GM19467 (cell line): ENCODE data around the gene RANBP3.

Experiments used
- ATAC-seq: cut with Tn5 transposase; IDR thresholded peaks from one replicate; pipeline ENCODE4 v1.9.1; 2021; ENCODE audit warnings: mild to moderate bottlenecking, moderate library complexity; ENCODE audit not compliant: unreplicated experiment

RANBP3 gene

GRCh38 chr19:5907241-5907640 lies 70.7 kb downstream of the RANBP3 start:
- ATAC-seq, result no peak

GRCh38 chr19:5905114-5905778 lies 72.7 kb downstream of the RANBP3 start:
- no peak for ATAC-seq

GRCh38 chr19:5904352-5905113 lies 73.4 kb downstream of the RANBP3 start, which contains the start of gene VMAC:
Gene VMAC, plus strand, starts transcription at chr19:5904872. Its CDS starts 19 bp downstream, at chr19:5904891.
- peak; percentile 76 for ATAC-seq

- ATAC-seq, result peak; percentile 34
These were observed 74.2 kb downstream of the RANBP3 start, which contains the start of gene NDUFA11 for GRCh38 chr19:5903624-5904351. Gene NDUFA11, minus strand, starts transcription at chr19:5903790. Its CDS starts 82 bp downstream, at chr19:5903708.

GRCh38 chr19:5903056-5903623 lies 74.8 kb downstream of the RANBP3 start:
- no peak for ATAC-seq

- no peak for ATAC-seq
These were observed 77.0 kb downstream of the RANBP3 start for GRCh38 chr19:5900976-5901375.

GRCh38 chr19:5899728-5900526 lies 78.0 kb downstream of the RANBP3 start:
- ATAC-seq, result no peak

- no peak for ATAC-seq
These were observed 80.6 kb downstream of the RANBP3 start for GRCh38 chr19:5897189-5897969.

- no peak for ATAC-seq
These were observed 81.4 kb downstream of the RANBP3 start for GRCh38 chr19:5896365-5897076.

- no peak for ATAC-seq
These were observed 82.0 kb downstream of the RANBP3 start for GRCh38 chr19:5895890-5896289.

GRCh38 chr19:5895409-5895808 lies 82.5 kb downstream of the RANBP3 start:
- ATAC-seq, result no peak

GRCh38 chr19:5894704-5895349 lies 83.1 kb downstream of the RANBP3 start:
- ATAC-seq, result no peak

- ATAC-seq, result no peak
These were observed 83.8 kb downstream of the RANBP3 start for GRCh38 chr19:5893907-5894703.

GRCh38 chr19:5893296-5893903 lies 84.5 kb downstream of the RANBP3 start:
- no peak for ATAC-seq

- no peak for ATAC-seq
These were observed 85.1 kb downstream of the RANBP3 start for GRCh38 chr19:5892772-5893275.

- ATAC-seq, result no peak
These were observed 85.8 kb downstream of the RANBP3 start for GRCh38 chr19:5891938-5892771.
